Liver (tissue), 3 donors: ENCODE data around the gene TPST1.

Source experiments
- CTCF ChIP-seq: fragments of 150-350 bp; IDR thresholded peaks from 2 replicates; pipeline ENCODE4 v1.5.1; 2017; ENCODE audit warnings: improper control_type of control experiment, low read depth, low read length; ENCODE audit not compliant: missing input control
- EGR1 ChIP-seq, 2 donors: IDR thresholded peaks; 2 replicates each; pipeline ENCODE4 v1.6.1; 2016 to 2018; ENCODE audit warnings: antibody characterized with exemption in 2 of 2, low read depth in 2 of 2
- FOXA1 ChIP-seq: IDR thresholded peaks from 2 replicates; pipeline ENCODE4 v1.6.1; 2016; ENCODE audit warnings: antibody characterized with exemption
- GABPA ChIP-seq, 2 donors: IDR thresholded peaks in 1 of 2; conservative IDR thresholded peaks in 1 of 2; 2 replicates each; pipeline ENCODE4 v1.6.1; 2016; ENCODE audit warnings: antibody characterized with exemption in 2 of 2, mild to moderate bottlenecking in 1 of 2, moderate library complexity in 1 of 2
- JUND ChIP-seq, 2 donors: IDR thresholded peaks; 2 replicates each; pipeline ENCODE4 v1.6.1; 2016; ENCODE audit warnings: antibody characterized with exemption in 2 of 2
- MAX ChIP-seq: IDR thresholded peaks from 2 replicates; pipeline ENCODE4 v1.6.1; 2016; ENCODE audit warnings: antibody characterized with exemption
- RAD21 ChIP-seq, 2 donors: IDR thresholded peaks; 2 replicates each; pipeline ENCODE4 v1.6.1; 2016; ENCODE audit warnings: antibody characterized with exemption in 2 of 2, mild to moderate bottlenecking in 2 of 2
- SP1 ChIP-seq: IDR thresholded peaks from 2 replicates; pipeline ENCODE4 v1.6.1; 2018; ENCODE audit warnings: antibody characterized with exemption, mild to moderate bottlenecking
- TAF1 ChIP-seq: conservative IDR thresholded peaks from 2 replicates; pipeline ENCODE4 v1.6.1; 2016; ENCODE audit warnings: antibody characterized with exemption, mild to moderate bottlenecking
- YY1 ChIP-seq: IDR thresholded peaks from 2 replicates; pipeline ENCODE4 v1.6.1; 2016; ENCODE audit warnings: antibody characterized with exemption, mild to moderate bottlenecking
- TF ChIP-seq, protein P1 (sequence below): IDR thresholded peaks from 2 replicates; pipeline ENCODE4 v1.6.1; 2016; ENCODE audit warnings: antibody characterized with exemption, mild to moderate bottlenecking
- donor health status: healthy.
- donor health status: healthy.

GRCh38 chr7:66186991-66187390, 18.1 kb upstream of the TPST1 start:
- TF ChIP-seq SP1 (no peak), CTCF (no peak), MAX (no peak), YY1 (no peak), EGR1 (IDR thresholded peaks at IDR 0.05; ENCODE audit: low read depth in 2 of 2) (no peak), FOXA1 (no peak), RAD21 (IDR thresholded peaks at IDR 0.05) (no peak), GABPA (IDR thresholded peaks at IDR 0.05 in 1 of 2, conservative IDR thresholded peaks at IDR 0.05 in 1 of 2) (no peak), JUND (IDR thresholded peaks at IDR 0.05) (no peak), TAF1 (no peak)
- TF ChIP-seq, protein P1, sequence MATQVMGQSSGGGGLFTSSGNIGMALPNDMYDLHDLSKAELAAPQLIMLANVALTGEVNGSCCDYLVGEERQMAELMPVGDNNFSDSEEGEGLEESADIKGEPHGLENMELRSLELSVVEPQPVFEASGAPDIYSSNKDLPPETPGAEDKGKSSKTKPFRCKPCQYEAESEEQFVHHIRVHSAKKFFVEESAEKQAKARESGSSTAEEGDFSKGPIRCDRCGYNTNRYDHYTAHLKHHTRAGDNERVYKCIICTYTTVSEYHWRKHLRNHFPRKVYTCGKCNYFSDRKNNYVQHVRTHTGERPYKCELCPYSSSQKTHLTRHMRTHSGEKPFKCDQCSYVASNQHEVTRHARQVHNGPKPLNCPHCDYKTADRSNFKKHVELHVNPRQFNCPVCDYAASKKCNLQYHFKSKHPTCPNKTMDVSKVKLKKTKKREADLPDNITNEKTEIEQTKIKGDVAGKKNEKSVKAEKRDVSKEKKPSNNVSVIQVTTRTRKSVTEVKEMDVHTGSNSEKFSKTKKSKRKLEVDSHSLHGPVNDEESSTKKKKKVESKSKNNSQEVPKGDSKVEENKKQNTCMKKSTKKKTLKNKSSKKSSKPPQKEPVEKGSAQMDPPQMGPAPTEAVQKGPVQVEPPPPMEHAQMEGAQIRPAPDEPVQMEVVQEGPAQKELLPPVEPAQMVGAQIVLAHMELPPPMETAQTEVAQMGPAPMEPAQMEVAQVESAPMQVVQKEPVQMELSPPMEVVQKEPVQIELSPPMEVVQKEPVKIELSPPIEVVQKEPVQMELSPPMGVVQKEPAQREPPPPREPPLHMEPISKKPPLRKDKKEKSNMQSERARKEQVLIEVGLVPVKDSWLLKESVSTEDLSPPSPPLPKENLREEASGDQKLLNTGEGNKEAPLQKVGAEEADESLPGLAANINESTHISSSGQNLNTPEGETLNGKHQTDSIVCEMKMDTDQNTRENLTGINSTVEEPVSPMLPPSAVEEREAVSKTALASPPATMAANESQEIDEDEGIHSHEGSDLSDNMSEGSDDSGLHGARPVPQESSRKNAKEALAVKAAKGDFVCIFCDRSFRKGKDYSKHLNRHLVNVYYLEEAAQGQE = no peak
